Measurements from ENCODE around the gene ZNF655. TPM values are rescaled to one million over a fixed set of nuclear protein-coding genes. Genes with fewer than 3 reads are reported as not detected.

ZNF655 gene
- polyA plus RNA-seq, 2 donors, result 56.9 to 80.5 TPM

Other genes starting within 250 kb of the ZNF655 start
- 100 to 1,000 TPM; 150 to 209 TPM for gene ARPC1A, start 232.7 kb upstream of the ZNF655 start, polyA plus RNA-seq
- 10 to 100 TPM; 18.0 to 55.7 TPM for gene ARPC1B, start 183.9 kb upstream of the ZNF655 start, polyA plus RNA-seq
- gene PDAP1, start 150.0 kb upstream of the ZNF655 start, polyA plus RNA-seq, result 100 to 1,000 TPM; 110 to 182 TPM
- gene BUD31, start 149.7 kb upstream of the ZNF655 start, polyA plus RNA-seq, result 100 to 1,000 TPM in 1 of 2 donors, 10 to 100 TPM in 1; 93.8 to 100 TPM
- 1 to 10 TPM; 3.2 to 3.6 TPM for gene PTCD1, start 119.8 kb upstream of the ZNF655 start, polyA plus RNA-seq
- 10 to 100 TPM; 22.5 to 24.3 TPM for gene CPSF4, start 119.7 kb upstream of the ZNF655 start, polyA plus RNA-seq
- gene ATP5MF, start 92.5 kb upstream of the ZNF655 start, polyA plus RNA-seq, result 1,000 to 10,000 TPM; 1,217 to 1,445 TPM
- 10 to 100 TPM in 1 of 2 donors, 1 to 10 TPM in 1; 4.7 to 11.3 TPM for gene ZNF789, start 85.8 kb upstream of the ZNF655 start, polyA plus RNA-seq
- gene ZNF394, start 58.4 kb upstream of the ZNF655 start, polyA plus RNA-seq, result 10 to 100 TPM; 15.2 to 19.8 TPM
- 1 to 10 TPM; 2.2 to 2.5 TPM for gene ZKSCAN5, start 54.0 kb upstream of the ZNF655 start, polyA plus RNA-seq
- gene FAM200A, start 6.5 kb upstream of the ZNF655 start, polyA plus RNA-seq, result 1 to 10 TPM; 2.8 to 3.8 TPM
- under 1 TPM; 0.66 to 0.96 TPM for gene TMEM225B, start 39.6 kb downstream of the ZNF655 start, polyA plus RNA-seq
- gene ZSCAN25, start 58.3 kb downstream of the ZNF655 start, polyA plus RNA-seq, result 1 to 10 TPM; 4.4 to 4.5 TPM
- gene CYP3A5, start 121.4 kb downstream of the ZNF655 start, polyA plus RNA-seq, result 10 to 100 TPM; 16.1 to 51.2 TPM
- under 1 TPM in 1 of 2 donors, not detected in 1; 0.02 TPM for gene CYP3A7, start 176.6 kb downstream of the ZNF655 start, polyA plus RNA-seq
- gene CYP3A4, start 225.5 kb downstream of the ZNF655 start, polyA plus RNA-seq, result under 1 TPM; 0.16 to 0.20 TPM

All from esophagus (tissue), 2 donors.